ENCODE data around the gene CFAP126.
"Not testable (repeated sequence)": the region's sequence is repeated elsewhere in the genome, so short reads cannot be mapped to it uniquely, and the experiment has no call there.

GRCh38 chr1:161315841-161316674 is 51.6 kb downstream of the CFAP126 start:
- TF ChIP-seq ZNF274 (IDR thresholded peaks at IDR 0.05; ENCODE audit: low read depth, low read length); YY1 (IDR thresholded peaks at IDR 0.05; ENCODE audit: insufficient read depth, insufficient read length); SUZ12 (IDR thresholded peaks at IDR 0.05; ENCODE audit: extremely low read depth, insufficient read depth, insufficient read length): not testable (repeated sequence)

Measured in NT2/D1 (cell line).